HG02970 (cell line): Measurements from ENCODE around the gene RALBP1.

ENCODE experiments used
- ATAC-seq: cut with Tn5 transposase; IDR thresholded peaks from one replicate; pipeline ENCODE4 v1.9.1; 2021; ENCODE audit warnings: mild to moderate bottlenecking, moderate library complexity, moderate number of reproducible peaks; ENCODE audit not compliant: unreplicated experiment, low FRiP score

Gene RALBP1

DNA sequence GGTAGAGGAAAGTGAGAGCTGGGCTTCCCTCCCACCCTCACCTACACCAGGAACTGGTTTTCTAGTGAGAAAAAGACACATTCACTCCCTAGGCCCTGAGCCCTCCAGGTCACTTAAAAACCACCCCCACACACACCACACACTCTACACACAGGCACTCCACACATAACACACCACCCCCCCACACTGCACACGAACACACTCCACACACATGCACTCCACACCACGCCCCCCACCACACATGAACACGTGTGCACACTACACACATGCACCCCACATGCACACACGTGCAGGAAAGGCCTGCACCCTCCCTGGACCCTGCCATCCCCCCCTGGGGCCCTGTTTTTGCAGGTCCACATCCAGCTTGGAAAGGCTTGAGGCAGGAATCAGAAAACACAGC lies 67.6 kb downstream of the RALBP1 start:
- no peak for ATAC-seq

DNA sequence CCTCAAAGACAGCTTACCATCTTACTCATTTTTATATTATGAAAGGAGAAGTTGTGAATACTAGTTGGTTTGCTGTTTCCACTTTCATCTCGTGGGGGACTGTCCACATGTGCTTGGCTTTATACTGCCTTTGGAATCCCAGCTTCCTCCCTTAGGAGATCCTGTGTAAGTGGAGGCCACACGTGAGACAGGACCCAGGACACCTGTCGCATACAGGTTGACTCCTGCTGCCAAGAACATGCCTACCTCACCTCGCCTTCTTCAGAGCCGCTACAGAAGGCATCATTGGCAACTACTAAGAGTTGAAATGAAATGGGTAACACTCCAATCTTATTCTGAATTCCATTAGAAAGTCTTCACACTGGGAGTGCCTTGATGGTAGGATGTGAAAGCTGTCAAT lies 69.7 kb downstream of the RALBP1 start:
- no peak for ATAC-seq

DNA sequence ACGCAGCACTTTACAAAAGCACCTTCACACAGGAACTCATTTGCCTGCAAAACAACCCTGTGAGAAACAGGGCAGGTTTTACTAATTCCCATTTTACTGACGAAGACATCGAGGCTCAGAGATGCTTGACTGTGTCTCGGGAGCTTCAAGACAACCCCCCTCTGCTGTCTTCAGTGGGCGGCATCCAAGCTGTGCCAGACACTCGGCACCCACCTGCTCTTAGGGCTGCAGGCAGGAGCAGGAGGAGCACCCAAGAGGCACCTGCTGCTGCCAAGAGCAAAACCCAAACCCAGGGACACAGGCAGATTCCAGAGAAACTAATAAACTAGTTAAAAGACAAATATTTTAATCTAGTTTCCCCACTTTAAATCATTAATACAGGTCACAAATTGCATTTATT lies 71.2 kb downstream of the RALBP1 start:
- no peak for ATAC-seq

DNA sequence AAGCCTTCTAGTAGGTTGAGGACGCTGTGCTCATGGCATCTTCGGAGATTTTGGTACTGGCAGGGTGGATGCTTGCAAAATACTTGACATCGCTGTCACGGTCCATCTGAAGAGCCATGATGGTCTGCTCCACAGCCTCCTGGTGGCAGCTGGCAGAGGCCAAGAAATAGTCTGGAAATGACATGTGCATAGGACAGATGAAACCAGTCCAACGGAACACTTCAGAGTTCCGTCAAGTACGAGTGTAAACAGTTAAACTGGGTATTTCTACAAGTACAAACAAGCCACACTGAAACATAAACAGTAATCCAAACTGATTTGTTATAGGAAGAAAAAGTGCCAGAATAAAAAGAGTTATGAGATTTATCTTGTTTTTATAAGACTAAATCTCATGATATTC lies 72.5 kb downstream of the RALBP1 start:
- ATAC-seq: no peak

DNA sequence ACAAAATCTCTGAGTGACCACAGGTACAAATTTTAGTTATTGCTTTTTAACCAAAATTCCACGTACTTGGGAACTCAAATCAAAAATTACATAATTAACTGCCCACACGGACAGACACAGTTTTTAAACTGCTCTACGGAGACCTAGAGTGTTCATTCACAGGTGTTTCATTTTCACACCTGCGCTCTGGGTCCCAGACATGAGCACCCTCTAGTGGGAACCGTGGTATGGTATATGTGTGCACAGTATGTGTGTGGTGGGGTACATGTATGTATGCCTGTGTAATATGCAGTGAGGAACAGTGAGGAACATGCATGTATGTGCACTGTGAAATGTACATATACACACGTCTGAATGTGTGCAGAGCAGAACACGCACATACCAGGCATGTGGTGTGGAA lies 74.1 kb downstream of the RALBP1 start:
- ATAC-seq: no peak

DNA sequence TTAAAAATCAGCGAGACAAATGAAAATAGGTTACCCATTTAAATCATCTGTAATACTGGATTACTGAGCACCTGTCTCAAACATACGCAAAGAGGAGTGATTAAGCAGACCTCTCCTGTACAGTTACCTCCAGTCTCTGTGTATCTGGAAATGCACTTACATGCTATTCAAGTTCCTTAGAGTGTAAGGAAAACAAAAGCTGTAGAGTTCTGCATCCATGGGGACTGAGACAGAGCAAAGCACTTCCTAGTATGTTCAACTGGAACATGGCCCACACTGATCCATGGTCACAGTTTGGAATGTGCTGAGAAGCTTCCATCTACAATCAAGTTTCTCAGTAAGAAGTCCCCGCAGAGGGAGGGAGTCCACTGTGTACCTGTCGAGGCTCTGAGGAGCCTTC lies 75.1 kb downstream of the RALBP1 start:
- ATAC-seq: no peak

DNA sequence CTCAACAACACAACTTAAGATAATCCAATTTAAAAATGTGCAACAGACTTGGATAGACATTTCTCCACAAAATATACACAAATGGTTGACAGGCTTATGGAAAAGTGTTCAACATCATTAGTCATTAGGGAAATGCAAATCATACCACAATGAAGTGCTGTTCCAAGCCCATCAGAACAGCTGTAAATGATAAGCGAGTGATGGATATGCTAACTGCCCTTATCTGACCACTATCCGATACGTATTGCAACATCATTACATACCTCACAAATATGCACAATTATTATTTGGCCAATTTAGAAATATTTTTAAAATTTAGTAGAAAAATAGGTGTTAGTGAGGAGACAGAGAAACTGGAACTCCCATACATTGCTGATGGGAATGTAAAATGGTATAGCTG lies 76.9 kb downstream of the RALBP1 start:
- ATAC-seq: no peak

DNA sequence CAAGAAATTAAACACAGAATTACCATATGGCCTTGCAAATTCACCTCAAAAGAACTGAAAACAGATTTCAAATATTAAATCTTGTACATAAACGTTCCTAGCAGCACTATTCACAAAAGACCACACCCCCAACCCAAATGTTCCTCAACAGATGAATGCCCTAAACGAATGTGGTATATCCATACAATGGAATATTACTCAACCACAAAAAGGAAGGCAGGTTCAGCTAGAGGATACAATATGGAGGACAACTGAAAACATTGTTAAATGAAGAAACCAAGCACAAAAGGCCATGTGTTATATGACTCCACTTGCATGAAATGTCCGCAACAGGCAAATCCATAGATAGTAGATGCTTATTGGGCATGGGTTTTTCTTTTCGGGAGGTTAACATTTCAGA lies 77.3 kb downstream of the RALBP1 start:
- ATAC-seq: no peak

DNA sequence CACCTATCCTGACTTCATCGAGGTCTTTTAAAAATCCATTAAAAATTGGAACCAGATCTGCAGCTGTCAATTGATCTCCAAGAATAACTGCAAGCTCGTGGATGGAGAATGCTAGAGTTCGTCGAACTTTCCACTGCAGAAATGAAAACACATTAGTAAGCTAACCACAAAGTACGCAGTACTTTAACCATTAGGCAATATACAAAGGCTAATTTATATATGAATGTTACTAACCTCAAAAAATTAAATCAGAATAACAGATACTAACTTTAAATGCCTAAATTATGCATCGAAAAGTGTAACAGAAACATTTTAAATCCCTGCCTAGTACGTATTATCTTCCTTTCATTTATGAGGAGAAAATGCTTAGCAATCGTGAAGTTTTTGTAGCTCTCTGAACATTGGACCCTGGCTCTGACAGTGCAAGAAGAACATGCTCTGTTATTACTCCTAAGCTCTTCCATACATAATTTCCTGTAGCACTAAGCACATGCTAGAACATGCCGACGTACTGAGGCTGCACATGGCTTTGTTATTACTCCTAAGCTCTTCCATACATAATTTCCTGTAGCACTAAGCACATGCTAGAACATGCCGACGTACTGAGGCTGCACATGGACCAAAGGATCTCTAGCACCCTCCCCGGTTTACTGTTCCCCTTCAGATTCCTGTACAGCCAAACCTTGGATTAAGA lies 82.1 kb downstream of the RALBP1 start:
- no peak for ATAC-seq

DNA sequence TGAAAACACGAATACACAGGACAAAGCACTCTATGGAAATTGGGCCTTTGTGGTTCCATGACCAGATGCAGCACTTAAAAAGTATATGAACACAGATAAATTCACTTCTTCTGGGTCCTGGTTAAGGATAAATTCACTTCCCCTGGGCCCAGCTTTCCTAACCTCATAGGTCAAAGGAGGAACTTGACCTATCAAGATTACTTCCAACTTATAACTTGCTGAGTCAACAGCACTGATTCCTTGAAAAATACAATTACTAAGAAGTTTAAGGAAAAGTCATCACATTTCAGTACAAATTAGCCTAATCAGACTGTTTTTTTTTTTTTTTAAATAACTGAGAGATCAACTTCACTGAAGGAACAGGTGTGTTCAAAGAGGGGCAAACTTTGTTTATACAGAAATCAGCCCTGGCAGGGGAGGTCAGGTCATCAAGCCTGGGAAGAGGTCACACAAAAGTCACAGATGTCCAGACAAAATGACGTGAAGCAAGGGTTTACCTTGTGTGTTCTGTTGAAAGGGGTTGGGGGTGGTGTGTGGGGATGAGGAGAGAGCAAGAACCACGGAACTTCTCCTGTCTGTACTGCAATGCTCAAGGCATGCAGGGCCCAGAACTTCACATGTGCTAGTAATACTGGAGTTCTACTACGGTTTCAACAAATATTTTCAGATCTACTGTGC lies 83.2 kb downstream of the RALBP1 start:
- ATAC-seq: no peak

DNA sequence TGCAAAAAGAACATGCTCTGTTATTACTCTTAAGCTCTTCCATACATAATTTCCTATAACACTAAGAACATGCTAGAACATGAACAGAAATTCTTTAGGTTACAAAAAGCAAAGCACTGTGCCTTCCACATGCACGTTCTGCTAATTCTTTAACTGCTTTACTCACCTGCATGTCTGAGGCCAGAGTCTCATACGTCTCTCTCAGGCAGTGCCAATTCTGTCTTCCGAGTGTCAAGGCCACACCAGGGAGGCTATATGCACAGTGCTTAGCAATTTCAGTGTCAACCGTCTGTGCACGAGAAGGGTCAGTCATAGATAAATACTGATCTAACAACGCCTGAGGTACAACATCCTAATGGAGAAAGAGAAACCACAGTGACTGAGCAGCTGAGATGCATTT lies 83.9 kb downstream of the RALBP1 start:
- no peak for ATAC-seq

DNA sequence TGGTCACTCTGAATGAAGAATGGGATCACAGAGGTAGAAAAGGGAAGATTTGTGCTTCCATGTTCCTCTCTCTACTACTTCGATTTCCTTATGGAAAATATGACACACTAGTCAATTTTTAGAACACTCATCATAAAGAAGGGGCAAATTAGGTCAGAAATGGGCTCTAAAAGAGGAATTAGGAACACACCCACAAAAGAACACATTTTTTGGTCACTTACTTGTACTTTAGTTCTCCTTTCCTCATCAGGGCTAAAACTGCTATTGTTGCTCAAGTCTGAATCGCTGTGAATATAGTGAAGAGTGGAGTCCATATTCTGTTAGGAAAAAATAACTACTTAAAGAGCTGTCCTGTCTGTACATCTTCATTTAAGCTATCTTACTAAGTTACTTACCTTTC lies 86.4 kb downstream of the RALBP1 start:
- no peak for ATAC-seq

DNA sequence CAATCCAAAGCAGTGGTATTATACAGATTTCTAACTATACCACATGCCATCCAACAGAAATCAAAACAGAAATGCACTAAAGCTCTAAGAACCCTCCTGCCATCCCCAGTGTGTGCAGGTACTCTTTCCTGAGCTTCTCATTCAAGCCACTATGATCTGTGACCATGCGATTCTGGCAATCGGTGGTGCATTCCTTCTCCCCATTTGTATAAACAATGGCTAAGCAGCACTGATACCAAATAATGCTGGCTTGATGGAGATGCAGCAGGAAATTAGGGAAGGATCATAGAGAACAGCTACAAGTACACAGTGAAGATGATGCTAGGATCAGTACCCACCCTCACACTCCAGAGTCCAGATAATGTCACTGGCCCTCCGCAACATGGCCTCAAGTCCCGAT lies 87.3 kb downstream of the RALBP1 start:
- no peak for ATAC-seq

DNA sequence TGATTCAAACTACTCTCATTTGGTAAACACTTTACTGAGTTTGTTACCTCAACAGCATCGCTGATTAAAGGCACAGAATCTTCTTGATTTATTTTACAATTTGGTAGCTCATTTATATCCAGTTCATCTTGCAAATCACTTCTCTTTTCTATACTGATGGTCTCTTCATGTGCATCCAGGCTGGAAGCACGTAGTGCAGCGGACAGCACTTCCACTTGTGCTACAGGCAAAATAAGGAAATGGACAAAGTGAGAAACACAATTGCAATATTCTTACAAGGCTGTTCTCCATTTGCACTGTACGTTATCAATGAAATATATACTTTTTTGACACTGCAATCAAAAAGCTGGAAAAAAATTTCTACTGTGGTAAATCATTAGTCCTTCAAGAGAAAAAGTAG lies 88.0 kb downstream of the RALBP1 start:
- ATAC-seq: no peak

DNA sequence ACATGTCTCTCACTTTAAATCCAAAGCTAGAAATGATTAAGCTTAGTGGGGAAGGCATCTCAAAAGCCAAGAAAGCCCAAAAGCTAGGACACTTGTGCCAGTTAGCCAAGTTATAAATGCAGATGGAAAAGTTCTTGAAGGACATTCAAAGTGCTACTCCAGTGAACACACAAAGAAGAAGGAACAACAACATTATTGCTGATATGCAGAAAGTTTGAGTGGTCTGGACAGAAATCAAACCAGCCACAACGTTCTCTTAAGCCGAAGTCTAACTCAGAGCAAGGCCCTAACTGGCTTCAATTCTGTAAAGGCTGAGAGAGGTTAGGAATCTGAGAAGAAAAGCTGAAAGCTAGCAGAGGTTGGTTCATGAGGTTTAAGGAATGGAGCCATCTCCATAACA lies 90.1 kb downstream of the RALBP1 start:
- ATAC-seq: no peak

DNA sequence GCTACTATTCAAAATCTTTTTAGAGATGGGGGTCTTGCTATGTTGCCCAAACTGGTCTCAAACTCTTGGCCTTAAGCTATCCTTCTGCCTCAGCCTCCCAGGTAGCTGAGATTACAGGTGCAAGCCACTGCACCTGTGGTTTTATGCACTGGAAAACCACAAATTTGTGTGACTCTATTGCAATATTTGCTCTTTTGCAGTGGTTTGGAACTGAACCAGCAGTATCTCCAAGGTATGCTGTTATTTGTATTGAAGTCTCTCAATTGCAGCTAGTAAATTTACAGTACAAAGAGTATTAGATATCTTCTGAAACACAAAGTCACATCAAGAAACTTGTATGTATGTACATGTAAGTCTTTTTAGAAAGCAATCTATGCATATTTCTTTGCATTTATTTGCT lies 92.9 kb downstream of the RALBP1 start:
- no peak for ATAC-seq

DNA sequence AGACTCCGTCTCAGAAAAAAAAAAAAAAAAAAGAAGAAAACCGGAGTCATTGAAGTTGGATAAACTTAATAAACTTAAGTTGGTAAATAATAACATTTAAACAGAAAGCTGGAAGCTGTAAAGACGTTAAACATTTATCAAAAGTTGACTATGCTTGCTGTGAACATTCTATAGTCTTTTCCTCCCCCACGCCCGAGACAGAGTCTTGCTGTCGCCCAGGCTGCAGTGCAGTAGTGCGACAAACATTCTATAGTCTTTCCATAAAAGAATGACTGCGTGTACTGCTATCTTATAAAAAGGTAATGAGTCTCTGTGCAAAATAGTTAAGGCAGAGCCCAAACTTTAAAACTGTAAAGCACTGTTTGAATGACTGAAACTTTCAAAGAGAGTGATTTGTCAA lies 93.9 kb downstream of the RALBP1 start:
- no peak for ATAC-seq

DNA sequence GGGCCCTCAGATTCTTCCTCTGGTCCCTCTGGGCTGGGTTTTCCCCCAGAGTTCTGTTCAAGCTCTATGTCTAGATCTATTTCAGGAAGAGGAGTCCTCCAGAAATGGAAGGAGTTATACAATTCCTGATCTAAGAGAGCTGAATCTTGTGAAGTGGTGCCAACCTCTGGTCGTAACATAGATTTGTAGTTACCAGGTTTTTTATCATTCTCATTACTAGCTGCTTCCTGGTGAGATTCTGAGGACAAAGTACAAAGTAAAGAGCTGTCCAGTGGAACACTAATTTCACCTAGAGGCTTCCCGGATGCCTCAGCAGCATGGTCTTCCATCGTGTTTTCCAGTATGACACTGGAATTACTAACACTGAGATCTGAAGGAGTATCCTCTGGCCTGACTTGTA lies 94.9 kb downstream of the RALBP1 start:
- no peak for ATAC-seq

DNA sequence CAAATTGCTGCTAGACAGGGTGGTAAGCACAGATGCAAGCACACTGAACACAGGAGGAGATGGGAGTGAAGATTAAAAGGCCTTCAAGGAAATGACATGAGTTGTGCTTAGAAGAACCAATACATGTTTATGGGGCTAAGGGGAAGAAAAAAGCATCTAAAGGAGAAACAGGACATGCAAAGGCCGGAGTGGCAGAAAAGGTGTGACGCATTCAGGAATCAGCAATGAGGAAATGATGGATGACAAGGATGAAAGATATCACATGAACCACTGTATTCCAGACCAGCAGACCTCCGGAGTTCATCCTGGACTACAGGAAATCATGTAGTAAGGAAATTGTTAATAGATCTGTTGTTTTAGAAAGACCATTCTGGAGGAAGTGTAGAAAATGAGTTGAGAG lies 96.2 kb downstream of the RALBP1 start:
- ATAC-seq: no peak

DNA sequence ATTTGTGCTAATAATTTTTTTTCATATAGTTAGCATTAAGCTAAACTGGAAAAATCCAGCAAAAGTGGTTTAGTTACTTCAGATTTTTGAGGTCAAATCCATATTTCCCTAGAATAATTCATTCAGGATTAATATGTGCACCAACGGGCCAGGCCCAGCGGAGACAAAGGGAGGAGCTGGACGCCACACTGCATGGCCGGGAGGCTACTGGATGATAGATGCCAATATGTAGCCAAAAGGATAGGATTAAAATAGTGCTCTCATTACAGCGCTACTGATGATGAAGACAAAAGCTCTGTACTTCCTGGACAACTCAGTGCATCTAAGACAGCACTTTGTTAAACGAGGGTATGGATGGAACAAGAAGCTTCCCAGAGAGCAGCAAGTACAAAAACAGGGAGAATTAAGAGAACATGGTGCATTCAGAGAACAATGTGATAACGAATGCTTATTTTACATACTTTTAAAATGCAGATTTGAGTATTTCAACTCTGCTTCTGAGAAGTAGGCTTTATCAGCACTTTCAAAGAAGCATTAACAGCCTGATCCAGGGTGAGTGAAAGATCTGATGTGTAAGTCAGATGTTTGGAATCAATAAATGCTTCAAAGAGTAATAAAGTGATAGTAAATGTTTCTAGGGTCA lies 99.3 kb downstream of the RALBP1 start:
- ATAC-seq: no peak

DNA sequence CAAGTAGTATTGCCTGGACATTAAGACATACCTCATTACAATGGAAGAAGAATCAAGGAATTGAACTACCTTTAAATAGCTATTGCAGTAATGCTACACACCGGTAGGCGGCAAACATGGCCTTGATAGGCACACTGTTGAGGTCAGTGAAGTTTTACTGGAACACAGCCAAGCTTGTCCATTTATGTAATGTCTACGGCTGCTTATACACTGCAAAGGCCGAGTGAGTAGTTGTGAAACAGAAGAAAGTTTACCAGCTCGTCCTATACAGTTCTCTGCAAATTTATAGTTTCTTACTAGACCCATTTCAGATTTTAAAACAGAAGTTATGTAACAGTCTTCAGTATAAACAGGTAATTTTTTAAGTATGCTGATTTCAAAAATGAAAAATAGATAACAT lies 100.2 kb downstream of the RALBP1 start:
- ATAC-seq: no peak

DNA sequence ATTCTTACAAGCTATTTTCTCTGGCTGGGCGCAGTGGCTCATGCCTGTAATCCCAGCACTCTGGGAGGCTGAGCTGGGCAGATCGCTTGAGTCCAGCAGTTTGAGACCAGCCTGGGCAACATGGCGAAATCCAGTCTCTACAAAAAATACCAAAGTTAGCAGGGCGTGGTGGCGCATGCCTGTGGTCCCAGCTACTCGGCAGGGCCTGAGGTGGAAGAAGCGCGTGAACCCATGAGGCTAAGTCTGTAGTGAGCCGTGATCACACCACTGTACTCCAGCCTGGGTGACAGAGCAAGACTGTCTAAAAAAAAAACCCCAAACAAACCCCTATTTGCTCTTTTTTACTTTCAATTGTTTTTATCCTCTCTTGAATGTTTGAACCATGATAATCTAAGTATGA lies 102.0 kb downstream of the RALBP1 start:
- no peak for ATAC-seq
